Ovary (tissue), 9 donors: ENCODE measurements around the gene SLC1A2. TPM values are rescaled to one million over a fixed set of nuclear protein-coding genes. Genes with fewer than 3 reads are reported as not detected.

Source experiments
- DNase-seq, 5 donors: peaks; one replicate each; pipeline ENCODE4 v3.0.0-alpha.2; 2019 to 2020
- H3K27ac ChIP-seq, 2 donors: fragments of 200-600 bp; one replicate each; pipeline versions ENCODE4 v1.5.1 to v1.8.0; 2019 to 2022
- H3K27me3 ChIP-seq: fragments of 200-600 bp; one replicate; pipeline ENCODE4 v1.8.0; 2022
- H3K36me3 ChIP-seq: fragments of 200-600 bp; sonication (generic); one replicate; pipeline ENCODE4 v1.5.1; 2019
- H3K4me1 ChIP-seq: one replicate; pipeline ENCODE4 v1.8.1; 2013; ENCODE audit warnings: mild to moderate bottlenecking, moderate library complexity; ENCODE audit not compliant: insufficient read depth
- H3K4me3 ChIP-seq: fragments of 200-600 bp; sonication (generic); one replicate; pipeline ENCODE4 v1.5.1; 2017
- H3K9me3 ChIP-seq, 2 donors: fragments of 200-600 bp in 1 of 2; sonication (generic) in 1 of 2; one replicate each; pipeline versions ENCODE4 v1.5.1 to v1.8.1; 2013 to 2019; ENCODE audit warnings: mild to moderate bottlenecking in 1 of 2, moderate library complexity in 1 of 2
- EP300 ChIP-seq: sonication (generic); formaldehyde crosslinking; IDR thresholded peaks from one replicate; pipeline ENCODE4 v1.6.1; 2017; ENCODE audit warnings: antibody characterized with exemption
- POLR2A ChIP-seq: fragments of 450-650 bp; IDR thresholded peaks from one replicate; pipeline ENCODE4 v1.6.1; 2017; ENCODE audit warnings: antibody characterized with exemption, mild to moderate bottlenecking, moderate library complexity
- WGBS, 3 donors: extraction: QIAGEN DNeasy Blood & Tissue Kit in 1 of 3; methylation state at CpG; one replicate each; pipeline versions ENCODE4 v1.1.5 to v1.1.7; 2013 to 2017; 5-methylcytosine and 5-hydroxymethylcytosine counted together
- intact Hi-C, 4 donors: fragments of 100-400 bp; cut with DNase I; formaldehyde crosslinking; loops; one replicate each; pipeline versions ENCODE4 v1.11.0 to v1.15.1; 2022 to 2023
- polyA plus RNA-seq, 2 donors: library from polyadenylated mRNA; stranded (reverse); fragments of 200-250 nt in 1 of 2; fragments of 350-450 nt in 1 of 2; fragmentation: Illumina TruSeq in 1 of 2; extraction: RNeasy Lipid Tissue Mini Kit (QIAGEN cat#74804) in 1 of 2; gene quantifications; one replicate each; pipeline ENCODE4 v1.2.3, GENCODE V29; 2013 to 2014
- total RNA-seq, 7 donors: library from RNA; depleted of rRNA in 2 of 7; stranded (reverse); fragments of >200 nt in 2 of 7; fragmentation: NEBNext Ultra II Directional in 3 of 7; extraction: Animal tissue kit (Norgen Biotek cat#: 25700) in 3 of 7; gene quantifications; one replicate each; pipeline versions ENCODE4 v1.1.0 to v1.2.4, GENCODE V29; 2016 to 2023
- TF ChIP-seq, protein P1 (sequence below), 3 donors: fragments of 450-650 bp in 2 of 3; fragments of 200-600 bp in 1 of 3; IDR thresholded peaks; one replicate each; pipeline versions ENCODE4 v1.5.1 to v1.8.0; 2016 to 2022; ENCODE audit warnings: antibody characterized with exemption in 3 of 3, mild to moderate bottlenecking in 1 of 3
- donor health status: DM: no; HTN: no; CAD: no; lungs with moderate emphysema.
- donor health status: DM: no; HTN: no; CAD: no.
- donor health status: Bipolar disorder and iron deficiency.
- donor health status: DM: yes; HTN: yes; CAD: no.
- donor health status: DM: no; HTN: no; CAD: no.
- donor health status: DM: yes; HTN: yes; CAD: no.

Gene SLC1A2
- total and polyA plus RNA-seq, 9 donors: 0.02 to 0.80 (median 0.15) TPM

DNA sequence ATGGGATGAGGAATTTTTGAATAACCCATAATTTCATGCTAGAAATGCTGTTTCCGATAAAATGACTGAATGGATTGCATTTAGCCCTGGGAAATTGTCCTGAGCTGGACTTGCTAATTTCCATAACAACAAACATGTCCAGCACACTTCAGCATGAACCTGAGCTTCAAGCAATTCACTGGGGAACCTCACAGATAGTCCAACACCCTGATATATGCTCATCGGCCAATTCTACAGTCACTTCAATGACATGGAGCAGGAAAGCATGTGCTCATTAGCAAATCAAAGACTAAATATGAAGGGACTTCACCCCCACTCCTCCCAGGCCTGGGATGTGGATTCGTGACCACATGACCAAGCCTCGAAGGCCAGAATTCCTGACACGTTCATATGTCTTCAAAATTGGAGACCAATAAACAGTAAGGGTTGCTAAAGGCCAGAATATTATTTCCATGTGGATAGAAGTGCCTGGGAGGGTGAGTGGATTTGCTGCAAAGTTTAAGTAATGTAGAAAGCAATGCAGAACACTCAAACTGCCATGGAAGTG lies 131.9 kb downstream of the SLC1A2 start:
- H3K27ac ChIP-seq: no peak overlapping the region
- DNase-seq: no peak
- no peaks in the 10 kb centered on the region for H3K4me1 ChIP-seq
- WGBS, 3 donors: 92 to 94% (median 93%) methylated on average over 5 of the region's 5 CpGs
- no peak overlapping the region for H3K4me3 ChIP-seq
- intact Hi-C loops: no loop called here
- H3K9me3 ChIP-seq: no peaks in the 10 kb centered on the region
- no peaks in the 10 kb centered on the region for H3K36me3 ChIP-seq
- H3K27me3 ChIP-seq: no peaks in the 10 kb centered on the region
- TF ChIP-seq, protein P1, sequence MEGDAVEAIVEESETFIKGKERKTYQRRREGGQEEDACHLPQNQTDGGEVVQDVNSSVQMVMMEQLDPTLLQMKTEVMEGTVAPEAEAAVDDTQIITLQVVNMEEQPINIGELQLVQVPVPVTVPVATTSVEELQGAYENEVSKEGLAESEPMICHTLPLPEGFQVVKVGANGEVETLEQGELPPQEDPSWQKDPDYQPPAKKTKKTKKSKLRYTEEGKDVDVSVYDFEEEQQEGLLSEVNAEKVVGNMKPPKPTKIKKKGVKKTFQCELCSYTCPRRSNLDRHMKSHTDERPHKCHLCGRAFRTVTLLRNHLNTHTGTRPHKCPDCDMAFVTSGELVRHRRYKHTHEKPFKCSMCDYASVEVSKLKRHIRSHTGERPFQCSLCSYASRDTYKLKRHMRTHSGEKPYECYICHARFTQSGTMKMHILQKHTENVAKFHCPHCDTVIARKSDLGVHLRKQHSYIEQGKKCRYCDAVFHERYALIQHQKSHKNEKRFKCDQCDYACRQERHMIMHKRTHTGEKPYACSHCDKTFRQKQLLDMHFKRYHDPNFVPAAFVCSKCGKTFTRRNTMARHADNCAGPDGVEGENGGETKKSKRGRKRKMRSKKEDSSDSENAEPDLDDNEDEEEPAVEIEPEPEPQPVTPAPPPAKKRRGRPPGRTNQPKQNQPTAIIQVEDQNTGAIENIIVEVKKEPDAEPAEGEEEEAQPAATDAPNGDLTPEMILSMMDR (IDR thresholded peaks at IDR 0.05): no peak
- TF ChIP-seq EP300: no peak
- no peak for TF ChIP-seq POLR2A

DNA sequence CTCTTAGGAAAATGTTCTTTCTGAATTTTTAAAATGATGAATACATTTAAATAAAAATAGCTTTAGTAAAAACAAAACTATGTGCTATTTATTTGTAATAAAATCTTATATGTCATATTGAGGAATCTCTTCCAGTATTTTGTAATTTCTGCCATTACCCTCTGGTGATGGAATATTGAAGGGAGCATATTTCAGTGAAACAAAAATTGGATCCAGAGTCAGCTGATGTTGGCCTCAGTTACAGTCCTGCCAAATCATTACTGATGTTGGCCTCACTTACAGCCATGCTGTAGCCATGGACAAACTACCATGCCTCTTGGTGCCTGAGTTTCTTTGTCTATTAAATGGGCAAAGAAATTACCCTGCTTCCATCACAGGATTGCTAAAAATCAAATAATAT lies 133.2 kb downstream of the SLC1A2 start:
- TF ChIP-seq EP300 (no peak), POLR2A (no peak)
- TF ChIP-seq, protein P1 (IDR thresholded peaks at IDR 0.05): no peak
- H3K4me3 ChIP-seq: no peak overlapping the region
- no peak overlapping the region for H3K27ac ChIP-seq
- no peaks in the 10 kb centered on the region for H3K27me3 ChIP-seq
- no peaks in the 10 kb centered on the region for H3K36me3 ChIP-seq
- intact Hi-C loops: no loop called here
- H3K9me3 ChIP-seq: no peaks in the 10 kb centered on the region
- DNase-seq: no peak
- no peaks in the 10 kb centered on the region for H3K4me1 ChIP-seq

DNA sequence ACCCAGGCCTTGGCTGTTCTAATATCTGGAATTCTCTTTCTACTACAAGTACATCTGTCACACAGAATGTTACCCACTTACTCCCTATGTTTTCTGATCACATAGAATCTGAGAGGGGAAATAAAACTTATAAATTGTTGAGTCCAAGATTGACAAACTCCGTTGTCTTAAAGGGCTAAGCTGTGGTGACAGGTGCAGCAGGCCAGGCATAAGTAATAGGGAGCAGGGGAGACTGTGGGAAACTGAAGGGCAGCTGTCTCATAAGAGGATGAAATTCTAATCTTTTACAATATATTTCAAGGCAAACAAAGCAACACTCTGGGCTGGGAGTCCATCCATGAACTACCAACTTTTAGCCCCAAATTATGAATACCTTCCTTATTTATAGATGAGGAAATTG lies 133.9 kb downstream of the SLC1A2 start:
- Histone ChIP-seq H3K27ac (no peak overlapping the region), H3K4me1 (no peaks in the 10 kb centered on the region), H3K9me3 (no peaks in the 10 kb centered on the region), H3K4me3 (no peak overlapping the region), H3K36me3 (no peaks in the 10 kb centered on the region), H3K27me3 (no peaks in the 10 kb centered on the region)
- WGBS, 3 donors: 94 to 99% (median 94%) methylated on average over 1 of the region's 1 CpG
- intact Hi-C loops: no loop called here
- no peak for DNase-seq
- TF ChIP-seq EP300 (no peak), POLR2A (no peak)
- TF ChIP-seq, protein P1 (IDR thresholded peaks at IDR 0.05): no peak

DNA sequence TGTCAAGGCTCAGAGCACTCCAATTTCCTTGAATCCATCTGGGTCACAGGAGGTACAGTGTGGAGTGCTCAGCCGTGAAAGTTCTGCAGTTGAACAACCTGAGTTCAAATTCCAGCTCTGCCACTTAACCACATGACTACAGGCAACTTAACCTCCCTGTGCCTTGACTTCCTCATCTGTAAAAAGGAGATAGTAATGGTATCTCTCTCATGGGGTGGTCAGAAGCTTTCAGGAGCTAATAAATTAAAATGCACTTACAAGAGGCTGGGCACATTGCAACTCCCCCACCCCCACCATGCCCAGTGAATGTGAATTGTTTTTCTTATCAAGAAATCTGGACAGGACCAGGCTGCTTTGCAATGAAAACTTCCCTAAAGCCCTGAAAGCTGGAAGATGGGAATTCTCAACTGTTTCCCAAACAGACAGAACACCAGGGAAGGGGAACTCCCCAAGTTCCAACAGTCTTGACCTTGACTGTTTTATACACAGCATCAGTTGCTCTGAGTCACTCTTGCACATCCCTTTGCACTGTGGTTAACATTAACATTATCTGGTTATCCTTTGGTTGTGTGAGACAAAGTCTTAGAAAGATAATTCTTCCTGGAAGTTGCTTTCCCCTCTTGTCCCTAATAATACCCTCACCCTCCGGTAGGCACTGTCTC lies 137.0 kb downstream of the SLC1A2 start:
- 25 to 33% (median 31%) methylated on average over 2 of the region's 2 CpGs for WGBS, 3 donors

More for the DNA sequence above, 137.0 kb downstream of the SLC1A2 start:
- intact Hi-C loops: no loop called here
- H3K27me3 ChIP-seq: no peaks in the 10 kb centered on the region
- no peak overlapping the region for H3K27ac ChIP-seq
- H3K4me3 ChIP-seq: no peak overlapping the region
- no peaks in the 10 kb centered on the region for H3K9me3 ChIP-seq
- TF ChIP-seq, protein P1 (IDR thresholded peaks at IDR 0.05): no peak
- TF ChIP-seq POLR2A (no peak), EP300 (no peak)
- H3K36me3 ChIP-seq: no peaks in the 10 kb centered on the region
- no peaks in the 10 kb centered on the region for H3K4me1 ChIP-seq
- no peak for DNase-seq
